ENCODE results near the gene SEC14L2.

DNA sequence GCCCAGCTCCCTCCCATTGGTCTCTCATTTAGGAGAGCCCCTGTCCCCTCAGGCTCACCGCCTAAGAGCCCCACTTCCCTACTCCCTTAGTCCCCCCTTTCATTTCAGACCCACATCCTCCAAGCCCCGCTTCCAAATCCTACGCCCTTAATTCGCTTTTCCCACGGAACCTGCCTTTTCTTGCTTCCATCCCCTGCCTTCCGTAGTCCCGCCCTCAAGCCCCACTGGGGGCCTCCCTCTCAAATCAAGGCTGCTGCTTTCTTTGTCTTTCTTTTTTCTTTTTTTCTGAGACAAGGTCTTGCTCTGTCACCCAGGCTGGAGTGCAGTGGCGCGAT lies 39.6 kb upstream of the SEC14L2 start:
- no peak for TF ChIP-seq CTCF (IDR thresholded peaks at IDR 0.05; ENCODE audit: insufficient read depth, low read depth, low read length)
- TF ChIP-seq EZH2 (IDR thresholded peaks at IDR 0.05; ENCODE audit: insufficient read depth, low read length) = no peak

Data from astrocyte (in vitro differentiated cells and primary cell).